Ramos (cell line): ENCODE measurements around the gene TRPC3.
"Not testable (repeated sequence)": the region's sequence is repeated elsewhere in the genome, so short reads cannot be mapped to it uniquely, and the experiment has no call there.

Experiments used
- in situ Hi-C: fragments of 300-500 bp; cut with MboI; formaldehyde crosslinking; loops from one replicate; pipeline ENCODE4 v1.14.3; 2022; ENCODE audit warnings: low sequenced_read_pairs; ENCODE audit not compliant: unreplicated experiment

TRPC3 gene

DNA sequence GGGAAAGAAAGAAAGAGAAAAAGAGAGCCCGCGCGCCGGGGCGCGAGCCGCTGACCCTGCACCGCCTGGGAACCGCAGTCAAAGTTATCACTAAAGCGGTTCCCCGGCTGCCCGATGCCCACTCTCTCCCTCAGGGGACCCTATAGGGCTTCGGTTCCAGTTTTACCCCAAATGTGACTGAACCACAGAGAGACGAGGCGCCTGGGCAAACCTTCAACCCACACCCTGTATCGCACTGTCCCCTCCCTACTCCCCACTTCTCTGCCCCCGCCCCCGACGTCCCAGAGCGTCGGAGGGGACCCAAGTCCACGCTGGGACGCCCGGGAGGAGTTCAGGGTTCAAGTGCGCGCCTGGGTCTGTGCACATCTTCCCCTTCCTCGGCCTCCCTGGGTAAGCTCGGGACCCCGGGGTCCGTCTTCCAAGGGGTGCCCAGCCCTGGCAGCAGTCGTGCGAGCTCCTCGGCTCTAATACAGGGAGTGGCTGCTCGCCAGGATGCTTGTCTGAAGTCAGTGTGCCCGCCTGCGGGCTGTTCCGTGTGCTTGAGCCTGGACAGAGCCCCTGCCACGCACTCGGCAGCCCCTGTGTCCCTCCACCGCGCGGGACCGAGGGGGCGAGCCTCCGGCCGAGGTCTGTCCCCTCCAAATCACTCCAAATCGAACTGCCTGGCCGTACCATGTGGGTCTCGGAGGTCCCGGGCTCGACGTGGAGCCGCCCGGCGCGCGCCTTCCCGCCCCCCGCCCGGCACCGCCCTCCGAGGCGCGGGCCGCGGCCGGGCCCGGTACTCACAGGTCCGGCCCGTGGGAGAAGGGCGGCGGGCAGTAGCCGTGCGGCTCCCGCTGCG is 960 bp downstream of the TRPC3 start:
- in situ Hi-C loops, result no loop called here

- in situ Hi-C loops, result no loop called here
Measured at GRCh38 chr4:121950212-121950679, 1.6 kb downstream of the TRPC3 start.

GRCh38 chr4:121946644-121947043 is 5.2 kb downstream of the TRPC3 start:
- in situ Hi-C loops, result no loop called here

DNA sequence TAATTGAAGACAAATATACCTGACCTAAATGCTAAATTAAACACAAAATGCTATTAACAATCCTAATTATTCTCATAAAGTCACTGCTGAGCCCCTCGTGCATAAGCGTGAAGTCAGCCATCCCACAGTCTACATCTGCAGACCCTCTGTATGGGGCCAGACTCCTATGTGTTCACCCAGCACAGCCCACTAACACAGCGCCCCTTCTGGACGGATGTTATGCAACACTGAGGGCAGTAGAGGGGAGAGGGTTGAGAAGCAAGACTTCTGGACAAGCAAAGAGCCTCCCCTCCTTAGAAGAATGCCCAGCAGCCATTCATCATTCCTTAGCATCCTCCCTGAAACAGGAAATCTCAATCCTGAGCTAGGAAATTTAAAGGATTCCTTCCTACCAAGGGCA is 7.9 kb downstream of the TRPC3 start:
- in situ Hi-C loops, result no loop called here

- in situ Hi-C loops, result no loop called here
Measured at GRCh38 chr4:121939690-121940089, 12.2 kb downstream of the TRPC3 start.

DNA sequence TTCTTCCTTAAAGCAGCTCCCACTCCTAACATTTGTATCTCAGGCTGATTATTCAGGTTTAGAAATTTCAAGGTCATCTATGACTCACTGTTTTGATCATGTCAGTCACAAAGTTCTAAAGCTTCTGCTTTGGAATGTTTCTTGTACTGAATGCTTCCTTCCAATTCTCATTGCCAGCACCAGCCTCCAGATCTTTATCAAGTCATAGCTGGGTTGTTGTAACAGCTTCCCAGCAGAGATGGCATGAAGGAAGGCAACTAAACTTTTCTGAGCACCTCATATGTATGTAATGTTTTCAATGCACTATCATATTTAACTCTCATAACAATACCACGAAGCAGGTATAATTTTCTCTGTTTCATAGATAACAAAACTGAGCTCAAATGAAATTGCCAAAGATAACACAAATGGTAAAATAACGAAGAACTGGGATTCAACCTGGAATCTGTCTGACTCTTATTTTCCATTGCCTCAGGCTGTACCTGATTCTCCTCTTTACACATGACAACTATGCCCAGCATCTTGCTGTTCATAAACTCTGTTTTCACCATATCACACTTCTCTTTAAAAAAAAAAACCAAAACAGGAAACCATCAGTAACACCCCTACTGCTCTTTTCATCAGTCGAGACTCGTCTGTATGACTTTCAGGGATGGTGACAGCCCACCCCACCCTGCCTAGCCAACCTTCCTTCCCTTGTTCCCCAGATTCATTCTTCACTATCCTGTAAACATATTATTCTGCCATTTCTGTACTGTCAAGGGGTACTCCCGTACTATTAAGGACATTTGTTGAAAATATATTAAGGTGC is 13.4 kb downstream of the TRPC3 start:
- in situ Hi-C loops, result no loop called here

- in situ Hi-C loops, result no loop called here
Measured at GRCh38 chr4:121936101-121936500, 15.8 kb downstream of the TRPC3 start.

GRCh38 chr4:121934635-121935034 is 17.2 kb downstream of the TRPC3 start:
- in situ Hi-C loops, result no loop called here

GRCh38 chr4:121932212-121932974 is 19.5 kb downstream of the TRPC3 start:
- in situ Hi-C loops, result no loop called here

GRCh38 chr4:121930304-121930703 is 21.6 kb downstream of the TRPC3 start:
- in situ Hi-C loops, result no loop called here

- in situ Hi-C loops, result no loop called here
Measured at GRCh38 chr4:121927948-121928347, 23.9 kb downstream of the TRPC3 start.

GRCh38 chr4:121926490-121926889 is 25.4 kb downstream of the TRPC3 start:
- in situ Hi-C loops, result not testable (repeated sequence)

DNA sequence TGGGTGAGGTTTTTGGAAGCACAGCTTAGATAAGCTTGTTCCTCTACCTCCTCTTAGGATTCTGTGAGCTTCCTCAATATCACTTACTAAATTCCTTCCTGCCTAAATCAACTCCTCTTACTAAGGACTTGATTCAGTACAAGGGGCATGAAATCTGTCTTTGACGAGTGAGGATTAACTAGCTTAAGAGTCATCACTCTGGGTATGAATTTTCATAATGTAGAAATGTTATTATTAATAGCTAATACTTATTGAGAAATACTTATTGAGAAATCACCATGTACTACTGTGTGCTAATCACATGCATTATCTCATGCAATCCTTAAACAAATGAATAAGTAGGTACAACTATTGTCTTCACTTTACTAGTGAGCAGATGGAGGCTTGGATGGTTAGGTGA is 28.6 kb downstream of the TRPC3 start:
- in situ Hi-C loops, result no loop called here

- in situ Hi-C loops, result no loop called here
Measured at GRCh38 chr4:121913667-121914066, 38.2 kb downstream of the TRPC3 start.

GRCh38 chr4:121908346-121908745 is 43.5 kb downstream of the TRPC3 start:
- in situ Hi-C loops, result no loop called here

DNA sequence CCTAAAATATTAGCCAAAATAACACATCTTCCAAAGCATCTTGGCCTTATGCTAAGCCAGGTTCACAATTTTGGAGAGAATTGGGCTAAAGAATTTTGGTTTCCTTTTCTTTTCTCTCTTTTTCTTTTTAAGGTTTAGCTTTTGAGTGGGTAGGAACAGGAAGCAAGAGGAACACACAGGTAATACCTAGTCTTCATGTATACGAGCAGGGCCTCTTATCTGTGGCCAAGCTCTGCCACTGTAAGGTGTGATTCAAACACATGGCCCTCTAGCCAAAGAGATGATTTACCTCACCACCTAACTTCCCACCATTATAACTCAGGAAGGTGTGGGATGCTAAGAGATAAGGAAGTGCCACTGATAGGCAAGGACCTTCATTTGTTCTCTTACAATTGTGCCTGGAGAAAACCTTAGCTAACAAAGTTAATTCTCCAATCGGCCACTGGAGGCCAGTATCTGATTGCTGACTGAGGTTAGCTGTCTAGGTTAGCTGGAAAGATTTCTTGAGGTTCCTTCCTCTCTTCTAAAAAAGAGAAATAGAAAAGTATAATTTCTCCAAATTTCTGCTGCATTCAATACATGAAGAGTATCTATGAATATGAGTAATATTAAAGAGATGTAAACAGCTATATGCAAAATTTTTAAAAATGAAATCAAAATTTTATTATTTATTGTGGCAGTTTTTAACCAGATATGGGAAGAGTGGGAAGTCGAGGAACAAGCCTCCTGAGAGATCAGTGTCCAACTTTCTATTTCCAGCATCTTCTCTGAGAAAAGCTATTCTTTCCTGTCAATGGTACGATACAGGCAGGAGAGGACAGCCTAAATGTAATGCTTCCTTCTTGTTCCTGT is 51.5 kb downstream of the TRPC3 start:
- in situ Hi-C loops, result no loop called here

DNA sequence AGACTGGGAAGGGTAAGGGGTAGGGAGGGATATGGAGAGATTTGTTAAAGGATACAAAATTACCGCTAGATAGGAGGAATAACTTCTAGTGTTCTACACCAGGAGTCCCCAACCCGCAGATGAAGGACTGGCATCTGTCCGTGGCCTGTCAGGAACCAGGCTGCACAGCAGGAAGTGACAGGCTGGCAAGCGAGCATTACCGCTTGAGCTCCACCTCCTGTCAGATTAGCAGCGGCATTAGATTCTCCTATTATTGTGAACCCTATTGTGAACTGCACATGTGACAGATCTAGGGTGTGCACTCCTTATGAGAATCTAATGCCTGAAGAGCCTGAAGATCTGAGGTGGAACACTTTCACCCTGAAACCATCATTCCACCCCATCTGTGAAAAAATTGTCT is 53.7 kb downstream of the TRPC3 start:
- in situ Hi-C loops, result no loop called here

DNA sequence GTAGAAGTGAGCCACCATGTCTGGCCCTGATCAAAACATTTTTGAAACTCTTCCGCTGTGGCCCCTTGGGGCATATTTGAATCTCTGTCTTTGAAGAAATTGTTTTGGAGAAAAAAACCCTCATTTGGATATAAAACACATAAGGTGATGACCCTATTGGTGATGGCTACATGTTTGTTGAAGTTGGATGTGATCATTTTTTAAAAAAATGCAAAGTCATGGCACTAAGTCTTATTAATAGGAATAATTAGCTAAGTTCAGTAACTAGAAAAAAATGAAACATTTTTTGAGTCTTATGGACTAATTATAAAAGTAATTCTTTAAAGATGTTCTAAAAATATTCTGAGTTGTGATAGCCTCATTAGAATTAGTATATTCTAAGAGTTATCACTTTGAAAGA is 63.7 kb downstream of the TRPC3 start:
- in situ Hi-C loops, result no loop called here

DNA sequence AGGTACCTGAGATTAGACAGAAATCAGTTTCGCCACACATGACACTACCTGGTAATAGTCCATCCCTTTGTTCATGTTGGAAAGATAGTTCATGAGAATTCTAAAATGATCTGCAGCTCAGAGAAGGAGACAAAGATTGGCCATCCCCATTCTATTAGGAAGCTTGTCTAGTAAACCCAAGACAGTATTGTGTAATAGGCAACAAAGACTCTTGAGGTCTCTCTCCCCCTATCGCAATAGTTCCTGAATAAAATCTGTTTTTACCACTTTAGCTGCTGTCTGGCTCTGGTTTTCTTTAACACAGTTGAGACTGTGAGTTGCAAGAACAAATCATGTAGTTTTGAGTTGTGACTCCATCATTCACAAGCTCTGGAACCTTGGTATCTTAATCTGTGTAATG is 66.7 kb downstream of the TRPC3 start:
- in situ Hi-C loops, result no loop called here

GRCh38 chr4:121881158-121881557 is 70.7 kb downstream of the TRPC3 start:
- in situ Hi-C loops, result no loop called here
